ENCODE data around the gene TOPORS.

DNA sequence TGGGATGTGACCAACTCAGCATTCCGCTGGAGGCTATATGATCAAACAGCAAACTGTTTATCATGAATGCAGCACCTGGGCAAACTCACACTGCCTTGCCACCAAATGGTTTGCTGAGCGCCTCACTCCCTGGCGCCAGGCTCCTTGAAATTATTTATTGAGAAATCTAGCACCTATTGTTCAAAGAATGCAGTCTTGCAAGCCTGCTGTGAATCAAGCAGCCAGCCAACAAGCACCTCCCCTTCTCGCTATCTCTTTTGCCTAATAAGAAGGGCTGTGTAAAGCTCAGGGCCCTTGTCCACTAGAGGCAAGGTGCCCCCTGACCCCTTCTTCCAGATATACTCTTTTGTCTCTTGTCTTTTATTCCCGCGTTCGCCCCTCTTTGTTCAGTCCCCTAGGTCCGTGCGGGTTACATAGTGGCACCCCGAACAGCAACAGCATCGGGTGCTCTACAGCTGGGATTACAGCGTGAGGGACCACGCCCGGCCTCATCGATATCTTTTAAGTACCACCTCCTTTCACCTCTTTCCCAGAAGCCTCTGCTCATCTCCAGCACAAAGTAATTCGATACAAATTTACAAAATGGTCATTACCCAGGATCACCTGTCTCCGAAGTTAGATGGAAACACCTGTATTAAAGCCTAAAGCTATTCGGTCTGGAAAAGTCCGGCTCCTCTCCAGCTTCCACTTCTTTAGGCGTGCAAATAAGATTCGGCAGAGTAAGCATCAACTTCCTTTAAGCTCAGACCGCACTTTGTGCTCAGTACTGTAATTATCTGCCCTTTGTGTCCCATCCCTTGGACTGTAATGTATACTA lies 27.3 kb downstream of the TOPORS start:
- TF ChIP-seq POLR2A (IDR thresholded peaks at IDR 0.05), result no peak
- no peak for TF ChIP-seq CTCF (IDR thresholded peaks at IDR 0.05)
- no peak for TF ChIP-seq EP300 (IDR thresholded peaks at IDR 0.05)
